ENCODE measurements around the gene CLEC20A. TPM values are rescaled to one million over a fixed set of nuclear protein-coding genes. Genes with fewer than 3 reads are reported as not detected.

Gene CLEC20A
- total and polyA plus RNA-seq, 2 donors (not counting 1 experiment from before 2014, with no cell fraction given), result not detected

- Histone ChIP-seq H4K20me1 (ENCODE audit: control insufficient read depth, extremely low read depth, insufficient read depth, low read length) (no peaks in the 10 kb centered on the region), H3K9me3 (ENCODE audit: control insufficient read depth, insufficient read depth, low read depth, low read length) (no peaks in the 10 kb centered on the region), H3K4me1 (ENCODE audit: control insufficient read depth, extremely low read depth, insufficient read depth, low read length) (no peaks in the 10 kb centered on the region), H3K4me3 (replicated peaks in 1 of 4; ENCODE audit: control extremely low read depth in 1 of 4, insufficient read depth in 1 of 4, low read depth in 3 of 4, low read length in 4 of 4) (no peak overlapping the region), H2AFZ (ENCODE audit: low read length) (no peak overlapping the region), H3K36me3 (ENCODE audit: control insufficient read depth, insufficient read depth, low read length) (peaks cover 4% of the 10 kb centered on the region), H3K27me3 (ENCODE audit: control insufficient read depth, insufficient read depth, low read length) (no peaks in the 10 kb centered on the region), H3K27ac (ENCODE audit: insufficient read depth, low read length) (no peak overlapping the region), H3K4me2 (ENCODE audit: extremely low read depth, insufficient read depth, low read length) (no peak overlapping the region), H3K79me2 (ENCODE audit: control insufficient read depth, insufficient read depth, low read length) (no peaks in the 10 kb centered on the region), H3K9ac (ENCODE audit: insufficient read depth, low read length) (no peak overlapping the region)
- TF ChIP-seq EZH2 (IDR thresholded peaks at IDR 0.05; ENCODE audit: low read length, missing control alignments) (no peak), CTCF (conservative IDR thresholded peaks at IDR 0.05 in 1 of 2, IDR thresholded peaks at IDR 0.05 in 1 of 2; ENCODE audit: low read depth in 1 of 2, low read length in 2 of 2) (no peak)
- no peak for DNase-seq (ENCODE audit: low read depth in 2 of 2)
Observed at GRCh38 chr1:178472531-178472930, 24.2 kb downstream of the CLEC20A start.

GRCh38 chr1:178470411-178470960 is 26.3 kb downstream of the CLEC20A start:
- TF ChIP-seq EZH2 (IDR thresholded peaks at IDR 0.05; ENCODE audit: low read length, missing control alignments), result no peak
- TF ChIP-seq CTCF (conservative IDR thresholded peaks at IDR 0.05 in 1 of 2, IDR thresholded peaks at IDR 0.05 in 1 of 2; ENCODE audit: low read depth in 1 of 2, low read length in 2 of 2), result no peak
- Histone ChIP-seq H3K9ac (ENCODE audit: insufficient read depth, low read length) (no peak overlapping the region), H3K27ac (ENCODE audit: insufficient read depth, low read length) (no peak overlapping the region), H3K27me3 (ENCODE audit: control insufficient read depth, insufficient read depth, low read length) (no peaks in the 10 kb centered on the region), H3K9me3 (ENCODE audit: control insufficient read depth, insufficient read depth, low read depth, low read length) (no peaks in the 10 kb centered on the region), H3K36me3 (ENCODE audit: control insufficient read depth, insufficient read depth, low read length) (peaks cover 2% of the 10 kb centered on the region), H2AFZ (ENCODE audit: low read length) (no peak overlapping the region), H4K20me1 (ENCODE audit: control insufficient read depth, extremely low read depth, insufficient read depth, low read length) (no peaks in the 10 kb centered on the region), H3K4me1 (ENCODE audit: control insufficient read depth, extremely low read depth, insufficient read depth, low read length) (no peaks in the 10 kb centered on the region), H3K4me2 (ENCODE audit: extremely low read depth, insufficient read depth, low read length) (no peak overlapping the region), H3K79me2 (ENCODE audit: control insufficient read depth, insufficient read depth, low read length) (no peaks in the 10 kb centered on the region), H3K4me3 (replicated peaks in 1 of 4; ENCODE audit: control extremely low read depth in 1 of 4, insufficient read depth in 1 of 4, low read depth in 3 of 4, low read length in 4 of 4) (no peak overlapping the region)
- no peak for DNase-seq (ENCODE audit: low read depth in 2 of 2)

- H3K36me3 ChIP-seq (ENCODE audit: control insufficient read depth, insufficient read depth, low read length), result no peaks in the 10 kb centered on the region
Observed at GRCh38 chr1:178467837-178468236, 28.9 kb downstream of the CLEC20A start.

More at GRCh38 chr1:178467837-178468236, 28.9 kb downstream of the CLEC20A start:
- Histone ChIP-seq H3K4me2 (ENCODE audit: extremely low read depth, insufficient read depth, low read length) (no peak overlapping the region), H3K27me3 (ENCODE audit: control insufficient read depth, insufficient read depth, low read length) (no peaks in the 10 kb centered on the region), H3K9ac (ENCODE audit: insufficient read depth, low read length) (no peak overlapping the region), H3K9me3 (ENCODE audit: control insufficient read depth, insufficient read depth, low read depth, low read length) (no peaks in the 10 kb centered on the region), H2AFZ (ENCODE audit: low read length) (no peak overlapping the region), H3K79me2 (ENCODE audit: control insufficient read depth, insufficient read depth, low read length) (no peaks in the 10 kb centered on the region), H3K4me1 (ENCODE audit: control insufficient read depth, extremely low read depth, insufficient read depth, low read length) (peaks cover 4% of the 10 kb centered on the region), H3K27ac (ENCODE audit: insufficient read depth, low read length) (no peak overlapping the region), H3K4me3 (replicated peaks in 1 of 4; ENCODE audit: control extremely low read depth in 1 of 4, insufficient read depth in 1 of 4, low read depth in 3 of 4, low read length in 4 of 4) (no peak overlapping the region), H4K20me1 (ENCODE audit: control insufficient read depth, extremely low read depth, insufficient read depth, low read length) (no peaks in the 10 kb centered on the region)
- DNase-seq (ENCODE audit: low read depth in 2 of 2), result no peak
- TF ChIP-seq EZH2 (IDR thresholded peaks at IDR 0.05; ENCODE audit: low read length, missing control alignments) (no peak), CTCF (conservative IDR thresholded peaks at IDR 0.05 in 1 of 2, IDR thresholded peaks at IDR 0.05 in 1 of 2; ENCODE audit: low read depth in 1 of 2, low read length in 2 of 2) (no peak)

All from fibroblast of lung (primary cell).